Right atrium auricular region (tissue), 2 donors: ENCODE measurements around the gene DGLUCY. TPM values are rescaled to one million over a fixed set of nuclear protein-coding genes. Genes with fewer than 3 reads are reported as not detected.
A peak's percentile ranks its signal among the peaks of the same experiment; 100 is the strongest.

Source experiments
- DNase-seq: peaks from one replicate; pipeline ENCODE4 v3.0.0-alpha.2; 2019; ENCODE audit warnings: low spot score
- H3K27ac ChIP-seq, 2 donors: fragments of 200-600 bp; sonication (generic); 1 replicate in 1 of 2; 2 replicates in 1 of 2; pipeline ENCODE4 v1.5.1; 2016 to 2019
- H3K27me3 ChIP-seq, 2 donors: fragments of 200-600 bp; sonication (generic); one replicate each; pipeline versions ENCODE4 v1.5.1 to v1.6.0; 2017 to 2019
- H3K36me3 ChIP-seq: fragments of 200-600 bp; sonication (generic); one replicate; pipeline ENCODE4 v1.5.1; 2016
- H3K4me1 ChIP-seq, 2 donors: fragments of 200-600 bp; sonication (generic); one replicate each; pipeline versions ENCODE4 v1.5.1 to v1.6.0; 2017 to 2019
- H3K4me3 ChIP-seq, 2 donors: fragments of 200-600 bp; sonication (generic); 1 replicate in 1 of 2; 2 replicates in 1 of 2; pipeline ENCODE4 v1.5.1; 2017 to 2019; ENCODE audit warnings: mild to moderate bottlenecking in 1 of 2, moderate library complexity in 1 of 2
- H3K9me3 ChIP-seq, 2 donors: fragments of 200-600 bp; sonication (generic); one replicate each; pipeline ENCODE4 v1.5.1; 2019
- CTCF ChIP-seq, 2 donors: fragments of 200-600 bp; sonication (generic); IDR thresholded peaks; one replicate each; pipeline ENCODE4 v1.5.1; 2019; ENCODE audit warnings: antibody characterized with exemption in 2 of 2
- total RNA-seq, 2 donors: library from RNA; depleted of rRNA; stranded (reverse); fragments of >200 nt; gene quantifications; one replicate each; pipeline ENCODE4 v1.1.0, GENCODE V29; 2016

Gene DGLUCY
- total RNA-seq, 2 donors from 2014 or later = 81.8 to 136 TPM

GRCh38 chr14:91114079-91115065 is 499 bp downstream of the DGLUCY start:
- peak; percentile 84 for DNase-seq
- no peak for TF ChIP-seq CTCF (IDR thresholded peaks at IDR 0.05)
- peaks cover 0 to 43% of the 10 kb centered on the region in 2 donors for H3K4me1 ChIP-seq
- peak overlapping the region; percentile 70 to 72 for H3K4me3 ChIP-seq
- H3K27ac ChIP-seq = peak overlapping the region; percentile 93 to 96
- H3K36me3 ChIP-seq = no peaks in the 10 kb centered on the region
- no peaks in the 10 kb centered on the region for H3K9me3 ChIP-seq
- no peaks in the 10 kb centered on the region for H3K27me3 ChIP-seq

GRCh38 chr14:91115986-91116770 is 2.3 kb downstream of the DGLUCY start:
- Histone ChIP-seq H3K9me3 (no peaks in the 10 kb centered on the region), H3K27ac (peak overlapping the region; percentile 93 to 96), H3K4me1 (peaks cover 0 to 57% of the 10 kb centered on the region in 2 donors), H3K4me3 (peak overlapping the region in 1 of 2 donors; percentile 72), H3K36me3 (no peaks in the 10 kb centered on the region), H3K27me3 (no peaks in the 10 kb centered on the region)
- no peak for TF ChIP-seq CTCF (IDR thresholded peaks at IDR 0.05)
- no peak for DNase-seq

- no peaks in the 10 kb centered on the region for H3K9me3 ChIP-seq
- H3K4me3 ChIP-seq = no peak overlapping the region
- peak overlapping the region; percentile 8 to 96 for H3K27ac ChIP-seq
- no peak for TF ChIP-seq CTCF (IDR thresholded peaks at IDR 0.05)
- DNase-seq = no peak
- no peaks in the 10 kb centered on the region for H3K36me3 ChIP-seq
- peaks cover 0 to 63% of the 10 kb centered on the region in 2 donors for H3K4me1 ChIP-seq
- no peaks in the 10 kb centered on the region for H3K27me3 ChIP-seq
Measured at GRCh38 chr14:91116913-91117588, 3.2 kb downstream of the DGLUCY start.

GRCh38 chr14:91117960-91118359 is 4.1 kb downstream of the DGLUCY start:
- peak overlapping the region; percentile 4 to 96 for H3K27ac ChIP-seq
- H3K36me3 ChIP-seq = no peaks in the 10 kb centered on the region
- H3K27me3 ChIP-seq = no peaks in the 10 kb centered on the region
- no peaks in the 10 kb centered on the region for H3K9me3 ChIP-seq
- no peak for TF ChIP-seq CTCF (IDR thresholded peaks at IDR 0.05)
- DNase-seq = no peak
- H3K4me1 ChIP-seq = peaks cover 0 to 64% of the 10 kb centered on the region in 2 donors
- H3K4me3 ChIP-seq = no peak overlapping the region

- TF ChIP-seq CTCF (IDR thresholded peaks at IDR 0.05) = no peak
- no peaks in the 10 kb centered on the region for H3K27me3 ChIP-seq
- no peaks in the 10 kb centered on the region for H3K9me3 ChIP-seq
- H3K27ac ChIP-seq = peak overlapping the region in 1 of 2 donors; percentile 96
- H3K36me3 ChIP-seq = no peaks in the 10 kb centered on the region
- H3K4me3 ChIP-seq = no peak overlapping the region
- peaks cover 0 to 65% of the 10 kb centered on the region in 2 donors for H3K4me1 ChIP-seq
- no peak for DNase-seq
Measured at GRCh38 chr14:91118511-91119068, 4.7 kb downstream of the DGLUCY start.
